Measurements from ENCODE around the gene RFC3.
"Not testable (repeated sequence)": the region's sequence is repeated elsewhere in the genome, so short reads cannot be mapped to it uniquely, and the experiment has no call there.

The RFC3 gene

GRCh38 chr13:33817901-33818706 is at the start of gene RFC3:
RFC3 (plus strand) TSS chr13:33818149; CDS start chr13:33818179, 30 bp downstream.
- peak; percentile 93 to 97 (median 96) for DNase-seq

DNA sequence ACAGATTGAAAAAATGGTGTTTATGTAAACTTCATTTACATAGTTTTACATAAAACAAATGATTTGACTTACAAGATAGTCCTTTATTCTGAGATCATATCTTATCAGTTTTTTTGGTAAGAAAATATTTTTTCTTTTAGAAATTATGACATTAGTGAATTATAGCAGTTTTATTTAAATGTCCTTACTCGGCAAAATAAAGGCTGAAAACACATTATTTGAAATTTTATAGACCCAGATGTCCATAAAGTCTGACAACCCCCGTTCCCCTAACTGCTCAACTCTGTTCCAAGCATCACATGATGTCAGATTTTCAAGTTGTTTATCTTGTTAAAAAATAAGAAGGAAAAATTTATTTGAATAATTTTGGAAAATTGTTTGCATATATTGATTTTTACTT is 46.7 kb upstream of the RFC3 start:
- DNase-seq, result no peak

DNA sequence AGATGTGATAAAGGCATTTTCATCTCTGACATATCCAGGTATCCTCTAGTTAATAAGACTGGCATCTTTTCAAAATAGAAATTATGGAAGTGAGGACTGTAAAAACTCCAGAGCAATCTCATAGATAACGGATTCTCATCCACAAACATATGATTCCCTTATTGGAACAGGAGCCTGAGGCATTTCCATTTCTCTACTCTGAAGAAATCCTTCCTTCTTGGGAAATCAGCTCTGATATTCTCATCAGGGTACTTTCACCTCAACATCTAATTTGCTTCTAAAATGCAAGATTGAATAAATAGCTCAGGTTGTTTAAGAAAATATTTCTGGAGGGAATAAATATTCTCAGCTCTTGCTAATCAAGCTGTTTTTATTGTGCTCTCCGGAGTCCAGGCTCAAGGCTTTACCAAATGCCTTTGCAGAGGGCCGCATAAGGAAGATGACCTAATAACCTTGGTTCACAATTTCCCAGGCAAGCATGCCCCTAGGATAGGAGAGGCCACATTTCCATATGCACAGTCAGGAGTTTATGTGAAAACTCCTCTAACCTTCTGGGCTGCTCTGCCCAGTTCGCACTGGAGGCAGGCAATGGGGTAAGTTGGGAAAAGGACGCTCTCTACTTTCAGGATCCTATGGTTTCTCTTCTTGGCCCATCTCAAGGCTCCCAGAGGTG is 44.0 kb upstream of the RFC3 start:
- no peak for DNase-seq

DNA sequence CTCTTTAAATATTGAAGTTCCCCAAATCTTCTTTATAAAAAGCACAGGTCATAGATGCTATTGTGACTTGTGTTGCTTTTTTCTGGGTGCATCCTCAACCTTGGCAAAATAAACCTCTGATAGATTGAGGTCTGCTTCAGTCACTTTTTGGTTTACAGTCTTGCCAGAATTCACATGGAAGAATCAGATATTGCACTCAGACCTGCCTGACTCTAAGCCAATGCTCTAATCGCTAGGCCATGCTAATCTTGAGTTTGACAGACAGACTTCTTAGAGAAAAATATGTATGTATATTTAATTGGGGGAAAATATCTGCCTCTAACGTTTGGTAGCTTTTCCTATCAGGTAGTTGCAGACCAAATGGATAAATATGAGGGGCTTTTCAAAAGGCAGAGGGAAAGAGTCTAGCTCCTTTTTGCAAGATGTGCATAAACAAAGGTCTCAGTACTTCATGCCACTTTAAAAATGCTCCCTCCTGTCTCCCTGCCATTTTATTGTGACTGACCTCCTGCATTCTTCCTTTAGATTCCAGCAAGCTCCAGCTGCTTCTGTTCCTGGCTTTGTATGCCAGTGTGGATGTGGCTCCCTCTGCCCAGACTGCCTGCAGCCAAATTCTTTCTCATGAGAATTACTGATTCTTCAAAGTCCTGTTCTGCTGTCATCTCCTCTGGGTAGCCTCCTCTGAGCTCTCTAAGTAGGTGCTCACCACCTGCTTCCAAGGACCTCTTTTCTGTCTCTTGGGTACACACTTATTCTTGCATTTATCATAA is 42.4 kb upstream of the RFC3 start:
- DNase-seq, result peak in 2 of 3 experiments; percentile 40

DNA sequence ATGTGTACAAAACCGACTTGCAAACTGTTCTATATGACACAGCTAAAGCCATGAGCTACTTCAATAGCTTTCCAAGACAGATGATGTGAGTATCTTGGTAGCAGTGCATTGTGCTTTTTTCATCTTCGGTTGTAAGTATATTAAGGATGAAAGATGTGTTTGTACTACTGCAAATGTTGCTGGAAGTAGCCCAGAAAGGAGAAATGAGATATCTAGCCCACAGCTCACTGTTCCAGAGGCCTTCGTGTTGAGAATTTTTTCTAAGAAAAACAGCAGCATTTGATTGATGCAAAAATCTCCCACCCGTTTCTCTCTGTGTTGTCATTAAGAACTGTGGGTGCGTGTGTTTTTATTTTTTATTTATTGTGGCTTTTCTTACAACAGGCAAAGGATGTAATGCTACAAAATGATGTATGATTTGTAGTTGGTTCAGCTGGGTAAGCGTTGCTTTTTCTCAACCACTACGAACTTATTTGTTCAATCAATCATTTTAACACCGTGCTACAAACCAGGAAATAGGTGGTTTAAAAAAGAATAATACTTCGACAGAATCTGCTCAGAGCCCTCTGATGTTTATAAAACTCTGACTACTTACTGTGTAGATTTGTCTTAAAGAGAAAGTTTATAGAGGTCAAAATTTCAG is 41.6 kb upstream of the RFC3 start:
- peak in 2 of 3 experiments; percentile 18 to 53 for DNase-seq

GRCh38 chr13:33782631-33783030 is 35.3 kb upstream of the RFC3 start:
- DNase-seq, result no peak

DNA sequence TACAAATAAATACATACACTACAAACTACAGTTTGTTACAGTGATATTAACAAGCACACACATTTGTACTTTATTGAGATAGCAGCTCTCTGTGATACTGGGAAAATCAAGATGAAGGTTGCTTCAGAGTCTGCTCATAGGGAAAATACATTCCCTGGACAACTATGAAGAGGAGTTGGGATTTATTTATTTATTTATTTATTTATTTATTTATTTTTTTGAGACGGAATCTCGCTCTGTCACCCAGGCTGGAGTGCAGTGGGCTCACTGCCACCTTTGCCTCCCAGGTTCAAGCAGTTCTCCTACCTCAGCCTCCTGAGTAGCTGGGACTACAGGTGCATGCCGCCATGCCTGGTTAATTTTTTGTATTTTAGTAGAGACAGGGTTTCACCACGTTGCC is 34.7 kb upstream of the RFC3 start:
- not testable (repeated sequence) for DNase-seq

GRCh38 chr13:33784738-33785137 is 33.2 kb upstream of the RFC3 start:
- DNase-seq, result no peak

- peak in 1 of 3 experiments; percentile 43 for DNase-seq
Observed at GRCh38 chr13:33785384-33785783, 32.6 kb upstream of the RFC3 start.

GRCh38 chr13:33787051-33787591 is 30.8 kb upstream of the RFC3 start:
- DNase-seq, result no peak

DNA sequence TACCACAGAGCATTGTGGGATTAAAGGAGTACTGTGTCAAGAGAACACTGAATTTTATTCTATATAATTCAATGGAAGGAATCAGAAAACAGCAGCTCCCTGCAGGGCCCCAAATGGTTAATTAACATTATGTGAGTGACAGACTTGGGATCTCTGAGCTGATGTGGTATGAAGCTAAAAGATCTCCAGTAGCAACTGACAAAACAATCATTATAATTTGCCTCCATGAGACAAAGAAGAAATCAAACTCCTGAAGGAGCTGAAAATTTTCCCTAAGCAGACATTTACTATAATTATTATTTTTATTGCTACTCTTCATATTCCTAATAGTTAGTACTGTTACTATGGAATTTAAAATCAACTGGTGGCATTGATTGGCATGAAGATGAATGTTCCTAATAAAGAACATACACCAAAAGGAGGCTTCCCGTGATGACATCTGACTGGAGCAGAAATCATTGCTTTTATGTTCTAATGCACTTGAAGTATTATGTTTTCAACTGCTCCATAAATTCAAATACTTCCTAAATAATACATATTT is 28.8 kb upstream of the RFC3 start:
- peak in 1 of 3 experiments; percentile 11 for DNase-seq

- no peak for DNase-seq
Observed at GRCh38 chr13:33789739-33790138, 28.2 kb upstream of the RFC3 start.

GRCh38 chr13:33793726-33794125 is 24.2 kb upstream of the RFC3 start:
- DNase-seq, result no peak

DNA sequence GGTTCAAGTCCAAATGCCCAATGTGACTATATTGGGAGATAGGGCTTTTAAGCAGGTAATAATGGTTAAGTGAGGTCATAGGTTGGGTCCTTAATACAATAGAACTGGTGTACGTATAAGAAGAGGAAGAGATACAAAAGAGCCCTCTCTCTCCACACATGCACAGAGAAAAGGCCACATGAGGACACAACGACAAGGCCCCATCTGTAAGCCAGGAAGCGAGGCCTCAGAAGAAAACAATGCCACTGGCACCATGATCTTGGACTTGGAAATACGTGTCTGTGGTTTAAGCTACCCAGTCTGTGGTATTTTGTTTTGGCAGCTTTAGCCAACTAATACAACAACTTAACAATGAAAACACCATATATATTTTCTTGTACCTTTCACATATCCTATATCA is 23.4 kb upstream of the RFC3 start:
- no peak for DNase-seq

DNA sequence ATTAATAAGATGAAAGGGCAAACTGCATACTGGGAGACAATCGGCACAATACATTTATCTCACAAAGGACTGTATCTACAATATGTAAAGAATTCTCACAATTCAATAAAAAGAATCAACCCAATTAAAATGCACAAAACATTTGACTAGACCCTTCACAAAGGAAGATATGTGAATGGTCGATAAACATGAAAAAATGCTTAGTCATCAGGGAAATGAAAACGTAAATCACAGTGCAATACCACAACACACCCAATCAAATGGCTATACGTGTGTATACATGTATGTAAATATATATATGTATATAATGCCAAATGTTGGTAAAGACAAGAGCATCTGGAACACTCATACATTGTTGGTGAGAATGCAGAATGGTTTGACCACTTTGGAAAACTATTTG is 21.9 kb upstream of the RFC3 start:
- no peak for DNase-seq

DNA sequence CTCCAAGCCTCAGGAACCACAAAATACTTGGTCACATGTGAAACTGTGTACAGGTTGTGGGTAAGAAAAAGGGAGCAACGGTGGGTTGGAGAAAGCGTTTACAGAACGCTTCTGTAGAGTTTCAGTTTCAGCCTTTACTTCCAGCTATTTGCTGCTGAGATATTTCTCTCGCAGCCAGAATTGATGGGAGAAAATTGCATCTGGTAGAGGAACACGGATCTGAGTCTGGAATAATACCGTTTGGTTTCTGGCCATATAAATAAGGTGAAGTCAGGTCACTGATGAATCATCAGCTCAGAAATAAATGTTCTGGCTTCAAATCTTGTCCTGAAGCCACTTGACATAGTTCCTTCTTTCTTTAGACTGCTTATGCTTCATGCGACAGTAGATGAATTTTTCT is 20.3 kb upstream of the RFC3 start:
- DNase-seq, result no peak

DNA sequence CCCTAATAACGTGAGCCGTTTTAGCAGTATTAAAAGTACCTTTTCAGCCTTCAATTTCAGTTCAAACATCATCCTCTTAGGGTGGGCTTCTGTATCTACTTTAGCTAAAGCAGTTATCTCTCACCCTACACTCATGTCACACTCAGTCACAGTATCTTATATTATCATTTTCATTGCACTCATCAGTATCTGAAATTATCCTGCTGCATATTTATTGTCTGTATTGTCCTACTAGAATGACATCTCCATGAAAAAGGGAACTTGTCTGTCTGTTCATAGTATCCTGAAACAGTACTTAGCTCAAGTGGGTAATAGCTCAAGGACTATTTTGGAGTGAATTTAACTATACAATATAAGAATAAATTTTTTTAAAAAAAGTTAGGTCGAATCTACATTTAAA is 19.9 kb upstream of the RFC3 start:
- no peak for DNase-seq

DNA sequence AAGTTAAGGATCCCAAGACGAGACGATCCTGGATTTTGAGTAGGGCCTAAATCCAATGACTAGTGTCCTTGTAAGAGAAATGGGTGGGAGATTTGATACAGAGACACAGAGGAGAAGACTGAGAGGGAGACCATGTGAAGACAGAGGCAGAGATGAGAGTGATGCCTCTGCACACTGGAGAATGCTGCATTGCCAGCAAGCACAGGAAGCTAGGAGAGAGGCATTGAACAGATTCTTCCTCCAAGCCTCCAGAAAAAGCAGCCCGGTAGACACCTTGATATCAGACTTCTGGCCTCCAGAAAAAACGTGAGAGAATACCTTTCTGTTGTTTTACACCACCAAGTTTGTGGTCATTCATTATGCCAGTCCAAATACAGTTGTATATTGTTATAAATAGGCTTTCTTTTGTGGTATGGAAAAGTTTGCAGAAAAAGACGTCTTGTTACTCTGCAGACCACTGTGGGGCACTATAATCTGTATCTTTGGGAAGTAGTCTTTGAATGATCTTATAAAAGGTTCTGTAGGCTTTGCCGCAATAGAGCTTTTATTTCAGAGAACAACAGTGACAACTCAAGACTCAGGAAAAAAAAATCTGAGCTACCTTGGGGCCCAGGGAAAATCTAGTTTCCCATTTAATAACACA is 17.9 kb upstream of the RFC3 start:
- DNase-seq, result peak in 1 of 3 experiments; percentile 12

DNA sequence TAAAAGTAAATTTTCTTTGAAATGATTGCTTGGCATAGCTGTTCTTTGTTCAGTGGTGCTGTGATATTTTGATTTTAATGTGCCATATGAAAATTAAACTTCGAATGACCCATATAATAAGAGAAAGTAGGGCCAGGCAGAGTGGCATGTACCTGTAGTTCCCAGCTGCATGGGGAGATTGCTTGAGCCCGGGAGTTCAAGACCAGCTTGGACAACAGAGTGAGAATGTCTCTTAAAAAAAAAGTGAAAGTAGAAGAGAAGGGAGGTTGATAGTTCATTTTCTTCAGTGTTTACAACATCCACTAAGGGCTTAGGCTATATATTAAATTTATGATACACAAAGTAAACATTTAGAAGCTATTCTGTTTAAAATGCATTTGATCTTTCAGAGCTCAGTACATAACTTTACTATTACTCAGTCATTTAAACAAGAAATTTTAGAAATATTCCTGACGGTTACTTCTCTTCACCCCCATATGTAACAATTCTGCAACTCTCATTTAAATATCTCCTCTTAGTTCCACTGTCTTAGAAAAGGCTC is 17.2 kb upstream of the RFC3 start:
- no peak for DNase-seq

DNA sequence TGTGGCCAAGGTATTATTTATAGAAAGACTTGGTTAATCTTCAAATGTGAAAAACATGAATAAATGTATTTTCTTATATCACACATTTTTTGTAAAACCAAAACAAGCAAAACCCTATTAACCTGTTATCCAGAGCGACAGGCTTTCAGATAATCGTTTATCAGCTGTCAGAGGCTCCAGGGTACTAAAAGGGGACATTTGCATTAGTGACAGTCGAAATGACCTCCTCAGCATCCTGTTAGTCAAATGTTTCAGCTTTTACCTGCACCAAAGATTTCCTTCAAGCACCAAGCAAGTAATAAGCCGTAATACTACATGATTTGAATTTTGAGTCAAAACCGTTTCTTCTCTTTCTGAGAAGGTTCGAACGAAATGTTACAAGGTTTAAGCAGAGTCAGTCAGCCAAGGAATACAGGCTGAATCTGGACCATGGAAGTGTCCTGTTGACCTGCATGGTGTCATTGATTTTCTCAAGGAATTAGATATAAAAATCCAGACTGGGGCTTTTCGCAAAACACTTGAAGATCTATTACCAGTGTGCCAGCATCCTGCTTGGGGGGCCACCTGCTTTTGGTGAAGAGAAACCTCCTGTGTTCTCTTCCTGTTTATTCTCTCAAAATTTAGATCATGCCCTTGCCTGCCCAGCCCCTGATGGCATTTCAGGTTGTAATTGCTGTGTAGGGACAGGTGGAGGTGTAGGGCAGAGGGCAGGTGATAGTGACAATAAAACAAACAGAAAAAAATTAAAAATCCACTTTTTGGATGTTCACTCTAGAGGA is 11.3 kb upstream of the RFC3 start:
- DNase-seq, result peak in 1 of 3 experiments; percentile 8

GRCh38 chr13:33812829-33813228 is 5.1 kb upstream of the RFC3 start:
- not testable (repeated sequence) for DNase-seq
